Amniotic stem cell (primary cell): ENCODE results near the gene ASCL1.

ENCODE experiments used
- DNase-seq: peaks from one replicate; lab custom pipeline; 2025; lab: John Stamatoyannopoulos, UW

ASCL1 gene

DNA sequence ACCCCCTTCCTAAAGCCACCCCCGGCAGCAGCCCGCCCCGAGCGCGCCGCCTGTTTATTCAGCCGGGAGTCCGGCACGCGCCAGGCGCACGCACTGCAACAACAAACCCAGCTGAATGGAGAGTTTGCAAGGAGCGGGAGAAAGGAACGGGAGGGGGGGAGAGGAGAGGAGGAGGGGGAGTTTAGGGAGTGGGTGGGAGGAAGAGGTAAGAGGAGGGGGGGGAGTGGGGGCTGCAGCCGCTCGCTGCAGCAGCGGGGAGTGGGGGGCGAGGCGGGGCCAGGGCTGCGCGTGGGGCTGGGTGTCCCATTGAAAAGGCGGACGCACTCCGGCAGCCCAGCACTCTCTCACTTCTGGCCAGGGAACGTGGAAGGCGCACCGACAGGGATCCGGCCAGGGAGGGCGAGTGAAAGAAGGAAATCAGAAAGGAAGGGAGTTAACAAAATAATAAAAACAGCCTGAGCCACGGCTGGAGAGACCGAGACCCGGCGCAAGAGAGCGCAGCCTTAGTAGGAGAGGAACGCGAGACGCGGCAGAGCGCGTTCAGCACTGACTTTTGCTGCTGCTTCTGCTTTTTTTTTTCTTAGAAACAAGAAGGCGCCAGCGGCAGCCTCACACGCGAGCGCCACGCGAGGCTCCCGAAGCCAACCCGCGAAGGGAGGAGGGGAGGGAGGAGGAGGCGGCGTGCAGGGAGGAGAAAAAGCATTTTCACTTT, at the start of gene ASCL1:
TSS of gene ASCL1 (plus strand) at position 336 of the 712 bp plus-strand sequence. CDS start 571 bp downstream, outside the sequence.
- no peak for DNase-seq

DNA sequence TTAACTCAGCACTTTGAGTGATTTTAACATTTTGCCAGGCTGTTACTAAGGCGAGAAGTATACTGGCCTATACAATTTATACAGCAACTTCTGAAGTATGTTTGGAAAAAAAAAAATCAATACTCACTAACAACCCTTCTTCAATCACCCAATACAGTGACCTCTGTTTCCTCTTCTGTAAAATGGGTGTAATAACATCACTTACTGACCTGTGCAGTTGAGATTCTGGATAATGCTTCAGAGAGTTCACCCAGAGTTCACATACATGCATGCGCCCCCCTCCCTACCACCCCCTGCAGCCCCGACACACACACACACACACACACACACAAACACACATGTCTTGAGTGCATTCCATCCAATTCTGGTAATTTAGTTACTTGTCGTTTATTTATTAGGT, 49.6 kb upstream of the ASCL1 start:
- no peak for DNase-seq

DNA sequence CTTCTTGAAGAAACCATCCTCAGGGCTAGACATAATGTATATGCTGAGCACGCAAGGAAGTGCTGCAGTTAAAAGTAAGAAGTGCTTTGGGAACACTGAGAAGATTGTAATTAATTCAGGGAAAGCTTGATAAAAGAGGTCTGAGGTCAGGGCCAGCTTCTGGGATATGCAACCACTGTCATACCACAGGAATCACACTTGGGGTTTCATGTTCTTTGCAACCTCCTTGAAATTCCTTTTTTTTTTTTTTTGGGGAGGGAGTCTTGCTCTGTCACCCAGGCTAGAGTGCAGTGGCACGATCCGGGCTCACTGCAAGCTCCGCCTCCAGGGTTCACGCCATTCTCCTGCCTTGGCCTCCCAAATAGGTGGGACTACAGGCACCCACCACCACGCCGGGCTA, 47.3 kb upstream of the ASCL1 start:
- DNase-seq, result no peak

DNA sequence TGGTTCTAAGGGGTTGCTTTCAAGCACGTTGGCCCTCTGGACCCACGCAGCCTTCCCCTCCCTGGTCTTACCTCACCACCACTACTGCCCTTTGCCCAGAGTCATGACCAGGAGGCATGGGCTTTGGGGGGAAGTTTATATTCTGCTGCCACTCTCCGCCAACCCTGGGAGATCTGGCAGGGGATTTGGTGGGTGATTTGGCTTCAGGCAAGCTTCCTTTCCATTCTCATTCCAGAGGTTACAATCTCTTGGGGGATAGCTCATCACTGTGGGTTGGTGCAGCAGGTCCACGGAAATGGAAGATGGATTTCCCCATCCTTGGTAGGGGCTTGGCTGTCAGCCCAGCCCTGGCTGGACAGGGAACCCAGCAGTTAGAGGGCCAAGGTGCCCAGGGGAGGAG, 46.7 kb upstream of the ASCL1 start:
- DNase-seq, result no peak

DNA sequence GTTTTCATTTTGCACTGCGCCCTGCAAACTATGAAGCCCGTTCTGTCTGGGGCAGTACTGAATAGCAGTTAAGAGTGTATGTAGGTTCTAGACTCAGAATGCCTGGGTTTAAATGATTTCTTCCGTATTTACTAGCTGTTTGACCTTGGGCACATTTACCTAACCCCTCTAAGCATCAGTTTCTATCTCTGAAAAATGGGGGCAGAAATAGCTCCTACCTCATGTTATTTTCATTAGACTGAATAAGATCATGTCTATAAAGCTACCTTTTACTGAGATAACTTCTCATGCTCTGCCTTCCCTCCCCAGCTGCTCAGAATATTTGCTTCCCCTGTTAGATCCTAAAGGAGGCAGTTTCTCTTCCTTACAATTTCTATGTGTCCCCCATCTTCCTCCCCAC, 46.2 kb upstream of the ASCL1 start:
- DNase-seq, result no peak

DNA sequence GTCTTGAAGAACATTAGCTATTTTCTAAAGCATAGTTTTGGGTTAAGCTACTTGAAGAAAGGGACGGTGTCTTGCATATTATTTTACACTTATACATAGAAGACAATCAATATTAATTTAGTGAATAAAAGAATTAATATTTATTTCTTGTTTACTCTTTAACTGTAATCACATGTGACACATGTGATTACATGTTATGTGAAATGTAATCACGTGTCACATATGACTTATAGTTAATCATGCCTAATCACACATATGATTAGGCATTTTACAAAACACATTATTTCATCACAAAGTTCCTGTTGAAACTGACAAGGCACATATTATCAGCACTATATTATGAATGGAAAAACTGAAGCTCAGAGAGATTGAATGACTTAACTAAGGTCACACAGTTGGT, 45.2 kb upstream of the ASCL1 start:
- no peak for DNase-seq

DNA sequence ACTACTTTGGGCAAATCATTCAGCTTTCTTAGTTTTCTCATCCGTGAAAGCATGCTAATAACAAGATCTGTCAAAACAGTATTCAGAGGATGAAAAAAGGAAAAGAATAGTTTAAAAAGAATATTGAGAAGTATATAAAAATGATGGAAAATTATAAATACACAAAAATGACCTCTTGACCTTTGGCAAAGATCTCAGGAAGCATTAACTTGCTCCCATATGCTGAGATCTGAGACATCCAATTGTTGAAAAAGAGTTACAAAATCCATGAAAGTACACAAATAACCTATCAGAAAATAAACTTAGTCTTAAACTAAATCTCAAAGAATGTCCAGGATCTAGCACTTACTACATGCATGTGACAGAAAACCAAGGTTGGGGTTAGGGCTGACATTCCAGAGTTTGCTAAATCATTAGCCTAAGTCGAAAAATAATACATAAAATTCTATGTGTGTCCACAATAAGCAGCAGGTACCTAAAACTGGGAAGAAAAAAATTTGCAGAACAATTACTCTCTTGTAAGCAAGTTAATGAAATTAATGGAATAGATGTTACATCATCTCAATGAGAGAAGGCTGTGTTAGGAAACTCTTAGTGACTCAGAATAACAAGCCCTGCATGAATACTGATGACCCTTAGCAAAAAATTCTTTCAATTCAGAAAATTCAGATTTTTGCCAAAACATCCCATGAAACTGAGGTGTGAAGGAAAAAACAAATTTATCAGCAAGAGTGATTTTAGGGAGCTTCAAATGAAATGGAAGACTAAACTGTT, 43.8 kb upstream of the ASCL1 start:
- DNase-seq, result no peak

DNA sequence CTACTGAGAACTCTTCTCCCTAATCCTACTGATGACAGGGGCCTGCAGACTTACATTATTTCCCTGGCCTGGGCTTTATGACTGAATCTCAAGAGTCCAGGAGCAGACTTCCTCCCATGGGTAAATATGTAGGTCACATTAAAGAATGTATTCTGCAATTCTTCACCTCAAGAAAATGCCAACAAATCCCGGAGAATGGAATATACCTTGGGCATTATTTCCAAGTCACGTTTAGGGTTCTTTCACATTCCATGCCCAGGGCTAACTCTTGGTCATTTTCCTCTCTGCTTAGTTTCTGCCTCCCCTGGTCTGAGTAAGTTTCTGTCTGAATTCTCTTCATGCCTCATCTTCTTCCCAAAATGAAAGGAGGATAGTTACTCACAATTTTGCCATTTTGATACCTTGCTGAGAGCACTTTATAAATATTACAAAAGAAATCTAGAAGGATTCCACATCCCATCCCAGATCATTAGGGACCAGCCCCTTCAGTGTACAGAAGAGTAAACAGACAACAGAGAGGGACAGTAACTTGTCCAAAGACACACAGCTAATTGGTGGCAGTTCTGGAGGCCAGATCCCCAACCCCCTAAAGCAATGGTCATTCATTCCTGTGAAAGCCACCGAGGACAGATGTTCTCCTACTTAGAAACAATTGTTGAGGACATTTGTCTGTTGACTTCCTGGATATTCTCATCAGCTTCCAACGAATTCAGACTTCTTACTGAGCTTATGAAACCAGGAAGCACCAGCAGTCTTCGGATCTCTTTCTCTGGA, 41.0 kb upstream of the ASCL1 start:
- DNase-seq, result no peak

DNA sequence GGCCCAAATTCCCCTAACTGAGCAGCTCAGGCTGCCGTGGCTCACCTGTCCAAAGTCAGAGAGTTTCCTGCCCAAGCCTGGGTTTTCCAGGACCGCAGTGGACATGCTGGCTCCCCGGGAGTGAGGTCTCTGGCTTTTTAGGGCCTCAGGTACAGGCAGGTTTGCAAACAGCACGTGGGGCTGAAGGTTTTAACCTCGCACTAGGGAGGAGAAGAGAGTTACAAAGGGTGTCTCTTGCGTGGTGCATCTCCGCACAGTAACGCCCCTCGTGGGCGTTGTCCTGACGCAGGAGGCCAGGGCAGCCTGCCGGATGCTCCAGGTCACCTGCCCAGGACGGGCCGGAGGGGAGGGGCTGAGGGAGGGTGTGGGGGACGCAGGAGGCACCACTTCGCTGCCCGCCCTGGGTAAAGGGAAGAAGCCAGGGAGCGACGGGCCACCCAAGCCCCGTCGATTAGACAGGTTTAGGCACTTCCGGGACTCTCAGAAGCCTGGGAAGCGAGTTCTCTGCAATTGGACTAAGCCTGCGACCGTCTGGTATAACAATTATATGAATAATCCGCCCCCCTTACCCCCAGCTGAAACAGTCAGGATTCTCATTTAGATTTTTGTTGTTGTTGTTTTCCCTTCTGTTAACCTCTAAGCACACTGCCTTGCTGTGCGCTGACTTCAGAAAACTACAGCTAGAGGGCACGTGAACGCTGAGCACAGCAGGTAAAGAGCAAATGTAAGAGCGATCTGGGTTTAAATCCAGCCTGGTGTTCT, 40.3 kb upstream of the ASCL1 start, which contains the start of gene PAH:
TSS of gene PAH (minus strand) at position 219 of the 762 bp plus-strand sequence. CDS start at position 105, 114 bp downstream.
- no peak for DNase-seq

DNA sequence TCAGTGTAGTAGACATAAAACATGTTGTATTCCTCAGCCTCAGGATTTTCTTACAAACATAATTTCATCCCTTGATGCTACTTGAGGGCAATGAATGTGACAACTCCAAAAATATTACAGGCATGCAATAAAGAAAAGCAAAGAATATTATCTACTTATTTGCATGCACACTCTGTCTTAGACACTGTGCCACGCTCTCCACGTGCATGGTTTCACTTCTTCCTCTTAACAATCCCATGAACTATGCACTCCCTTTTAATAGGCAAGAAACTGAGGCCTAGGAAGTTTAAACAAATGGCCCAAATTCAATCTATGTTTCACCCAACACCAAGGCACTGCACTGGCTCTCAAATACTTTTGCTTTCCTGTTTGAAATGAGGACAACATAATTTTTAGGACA, 38.6 kb upstream of the ASCL1 start:
- no peak for DNase-seq

DNA sequence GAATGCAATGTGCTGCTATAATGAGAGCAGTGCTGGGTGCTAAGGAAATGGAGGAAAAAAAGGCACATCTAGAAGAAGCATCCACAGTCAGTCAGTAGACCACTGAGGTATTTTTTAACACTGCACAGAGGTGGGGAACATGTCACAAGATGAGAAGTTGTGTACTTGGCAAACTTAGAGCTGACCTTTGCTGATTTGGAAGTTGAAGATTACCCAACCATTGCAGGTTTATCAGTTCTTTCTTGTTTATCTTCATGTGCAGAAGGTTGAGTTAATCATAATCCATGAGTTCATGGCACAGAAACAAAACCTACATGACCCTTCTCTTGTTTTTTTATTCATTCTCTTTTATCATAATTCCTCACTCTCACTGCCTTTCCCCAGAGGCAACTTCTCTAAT, 37.2 kb upstream of the ASCL1 start:
- no peak for DNase-seq

DNA sequence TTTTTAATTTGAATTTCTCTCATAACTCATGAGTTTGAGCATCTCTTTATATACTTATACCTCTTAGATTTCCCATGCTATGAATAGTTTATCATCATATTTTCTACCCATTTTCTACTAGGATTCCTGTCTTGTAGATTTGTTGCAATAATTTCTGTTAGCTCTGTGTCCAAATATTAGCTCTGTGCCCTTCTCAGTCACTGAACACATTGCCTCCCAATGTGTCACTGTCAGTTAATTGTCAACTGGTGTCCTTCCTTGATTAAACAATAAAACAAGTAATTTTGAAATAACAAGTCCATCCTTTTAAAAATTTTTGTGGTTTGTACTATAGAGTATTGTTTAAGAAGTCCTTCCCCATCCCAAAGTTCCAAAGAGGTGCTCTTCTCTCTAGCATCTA, 36.2 kb upstream of the ASCL1 start:
- no peak for DNase-seq

DNA sequence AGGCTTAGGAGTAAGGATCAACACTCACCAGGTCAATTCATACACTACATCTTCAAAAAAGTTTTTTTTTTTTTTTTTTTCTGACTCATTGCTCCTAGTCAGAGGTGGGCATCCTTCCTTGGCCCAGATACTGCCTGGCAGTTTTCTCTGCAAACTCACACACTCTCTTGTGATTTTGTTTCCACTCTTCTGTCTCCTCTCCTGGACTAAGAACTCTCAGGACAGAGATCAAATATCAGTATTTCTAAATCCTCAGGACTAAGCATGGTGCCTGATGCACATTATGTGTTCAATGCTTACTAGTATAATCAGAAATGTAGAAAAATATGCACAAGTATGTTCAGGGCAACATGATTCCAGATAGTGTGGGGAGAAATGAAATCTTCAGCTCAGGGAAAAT, 30.3 kb upstream of the ASCL1 start:
- no peak for DNase-seq

DNA sequence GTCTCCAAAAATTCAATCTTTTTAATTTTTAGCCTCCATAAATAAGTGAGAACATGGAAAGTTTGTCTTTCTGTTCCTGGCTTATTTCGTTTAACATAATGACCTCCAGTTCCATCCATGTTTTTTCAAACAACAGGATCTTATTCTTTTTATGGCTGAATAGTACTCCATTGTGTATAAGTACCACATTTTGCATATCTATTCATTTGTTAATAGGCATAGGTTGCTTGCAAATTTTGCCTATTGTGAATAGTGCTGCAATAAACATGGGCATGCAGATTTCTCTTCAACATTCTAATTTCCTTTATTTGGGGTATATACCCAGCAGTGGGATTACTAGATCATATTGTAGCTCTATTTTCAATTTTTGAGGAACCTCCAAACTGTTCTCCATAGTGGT, 24.3 kb upstream of the ASCL1 start:
- no peak for DNase-seq

DNA sequence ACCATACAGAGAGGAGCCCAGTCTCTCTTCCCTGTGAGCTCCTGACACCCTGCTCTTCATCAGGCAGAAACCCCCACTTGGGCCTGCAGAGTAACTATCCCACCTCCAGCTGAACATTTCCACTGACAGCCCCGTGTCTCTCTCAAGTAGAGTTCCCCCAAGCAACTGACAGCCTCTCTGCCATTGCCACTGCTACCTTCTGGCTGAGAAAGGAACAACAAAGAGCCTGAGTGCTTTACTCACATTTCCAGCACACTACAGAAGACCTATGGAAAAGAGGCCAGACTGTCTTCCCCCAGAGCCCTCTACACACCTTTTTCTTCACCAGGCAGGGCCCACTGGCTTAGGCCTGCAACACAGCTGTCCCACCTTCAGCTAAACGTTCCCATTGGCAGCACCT, 18.4 kb upstream of the ASCL1 start:
- no peak for DNase-seq

DNA sequence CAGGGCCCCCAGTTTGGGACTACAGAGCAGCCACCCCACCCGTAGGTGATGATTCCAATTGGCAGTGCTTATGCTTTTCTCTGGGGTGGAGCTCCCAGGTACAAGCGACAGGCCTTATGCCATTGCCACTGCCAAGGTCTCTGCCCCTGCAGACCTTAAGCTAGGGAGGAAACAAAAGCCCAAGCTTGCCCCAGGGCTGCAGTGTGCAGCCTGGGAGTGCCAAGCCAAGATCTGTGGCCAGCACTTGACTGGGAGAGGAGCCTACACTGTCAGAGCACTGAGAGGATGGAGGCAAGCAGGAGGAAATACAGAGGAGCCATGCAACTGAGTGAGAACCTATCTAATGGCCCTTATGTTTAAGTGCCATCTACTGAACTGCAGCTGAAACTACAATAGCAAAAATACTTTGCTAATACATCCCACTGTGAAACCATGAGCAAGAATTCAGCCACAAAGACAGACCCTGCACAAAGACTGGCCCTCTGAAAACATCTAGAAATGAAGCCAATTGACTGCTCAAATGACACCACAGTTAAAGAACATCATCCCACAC, 17.7 kb upstream of the ASCL1 start:
- DNase-seq, result no peak

DNA sequence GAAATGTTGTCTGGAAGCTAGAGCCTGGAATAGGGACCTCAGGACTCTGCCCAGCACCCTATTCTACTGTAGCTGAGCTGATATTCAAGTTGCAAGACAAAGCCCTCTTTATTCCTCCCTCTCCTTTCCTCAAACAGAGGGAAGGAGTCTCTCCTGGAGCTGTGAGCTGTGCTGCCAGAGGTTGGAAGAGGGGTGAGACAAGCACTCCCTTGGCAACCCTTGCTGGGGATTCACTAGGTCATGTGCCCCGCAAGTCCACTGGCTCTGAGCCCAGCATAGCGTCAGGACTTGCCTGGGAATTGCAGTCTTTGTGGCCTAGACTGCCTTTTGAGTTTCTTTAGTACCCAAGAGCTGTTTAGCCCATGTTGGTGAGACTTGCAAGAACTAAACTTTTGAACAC, 11.4 kb upstream of the ASCL1 start:
- DNase-seq, result no peak

DNA sequence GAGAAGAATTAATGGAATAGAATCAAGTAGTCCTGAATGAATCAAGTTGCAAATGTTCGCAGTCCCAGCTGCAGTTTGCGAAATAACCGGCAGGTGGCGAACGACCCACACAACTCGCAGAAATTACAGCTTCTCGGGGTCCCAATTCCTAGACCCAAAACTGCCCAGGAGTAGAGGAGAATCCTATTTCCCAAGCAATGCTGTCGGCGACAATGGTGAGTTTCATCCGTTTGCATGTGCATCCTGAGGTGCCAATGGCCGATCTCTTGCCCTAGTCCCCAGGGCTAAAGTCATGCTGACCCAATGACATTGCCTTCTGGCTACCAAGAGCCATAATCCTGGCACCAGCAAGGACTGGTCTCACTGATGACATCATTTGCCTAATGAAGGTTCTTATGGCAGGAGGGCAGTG, 8.5 kb upstream of the ASCL1 start:
- DNase-seq, result no peak

DNA sequence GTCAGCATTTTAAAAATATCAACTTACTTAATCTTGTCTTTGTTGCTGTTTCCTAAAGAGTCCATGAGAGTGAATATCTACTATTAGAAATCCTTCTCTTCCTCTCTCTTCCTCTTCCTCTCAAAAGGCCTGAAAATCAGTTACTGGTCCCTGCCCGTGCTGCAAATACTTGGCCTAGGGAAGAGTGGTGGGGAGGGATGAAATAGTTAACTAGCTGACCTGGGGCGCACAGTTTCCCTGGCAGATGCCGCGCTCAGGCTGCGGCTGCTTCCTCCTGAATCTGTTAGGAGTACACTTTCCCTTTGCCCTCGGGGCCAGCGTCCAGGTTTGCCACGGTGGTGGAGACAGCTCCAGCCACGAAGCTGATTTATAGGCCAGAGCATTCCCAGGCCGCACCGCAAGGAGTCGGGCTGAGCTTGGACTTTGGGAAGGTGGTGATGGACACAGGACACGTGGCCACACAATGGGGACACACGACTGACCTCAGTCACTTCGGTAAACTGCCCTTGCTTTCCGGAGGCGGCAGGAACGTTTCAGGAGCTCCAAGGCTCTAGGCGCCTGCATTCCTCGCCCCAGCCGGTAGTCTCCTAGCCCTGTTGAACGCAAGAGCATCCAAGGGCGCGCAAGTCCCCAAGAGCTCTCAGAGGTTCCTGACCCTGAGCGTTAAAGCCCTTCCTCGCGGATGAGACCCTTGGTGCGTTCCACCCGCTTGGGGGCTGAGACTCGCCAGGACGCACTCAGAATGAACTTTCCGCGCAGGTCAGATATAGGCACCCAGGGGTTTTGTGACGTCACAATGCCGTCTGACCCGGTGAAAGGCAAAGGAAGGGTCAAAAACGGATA, 7.1 kb upstream of the ASCL1 start:
- no peak for DNase-seq

DNA sequence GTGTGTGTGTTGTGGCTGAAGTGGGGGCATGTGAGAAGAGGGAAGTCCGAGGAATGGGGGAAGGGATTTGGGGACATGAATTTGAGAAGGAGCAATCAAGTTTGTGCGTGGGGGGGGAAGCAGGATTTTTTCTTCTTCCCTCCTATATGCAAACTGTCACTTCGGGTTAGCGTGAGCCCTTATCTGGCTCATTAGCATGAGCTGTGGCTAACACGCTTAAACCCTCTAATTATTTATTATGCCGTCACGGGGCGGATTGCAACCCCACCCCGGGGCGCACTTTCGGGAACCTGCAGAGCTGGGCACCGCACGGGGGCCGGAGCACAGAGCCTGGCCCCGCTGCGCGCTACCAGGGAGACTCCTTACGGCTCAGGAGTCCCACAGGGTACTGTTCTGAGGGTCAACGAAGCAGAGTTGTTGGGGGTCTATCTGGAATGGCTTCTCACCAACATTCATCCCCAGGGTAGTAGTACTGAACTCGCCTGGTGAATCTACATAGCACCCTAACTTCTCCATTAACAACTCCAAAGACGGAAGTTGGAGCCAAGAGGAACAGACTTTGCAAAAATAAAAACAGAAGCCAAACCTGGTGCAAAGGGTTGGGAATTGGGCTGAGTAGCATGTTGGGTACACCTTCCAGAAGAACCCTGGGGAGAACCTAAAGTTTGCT, 6.4 kb upstream of the ASCL1 start:
- DNase-seq, result no peak
